ENCODE data around the gene DUSP8.
A peak's percentile ranks its signal among the peaks of the same experiment; 100 is the strongest.
"Not testable (repeated sequence)": the region's sequence is repeated elsewhere in the genome, so short reads cannot be mapped to it uniquely, and the experiment has no call there.

Gene DUSP8

DNA sequence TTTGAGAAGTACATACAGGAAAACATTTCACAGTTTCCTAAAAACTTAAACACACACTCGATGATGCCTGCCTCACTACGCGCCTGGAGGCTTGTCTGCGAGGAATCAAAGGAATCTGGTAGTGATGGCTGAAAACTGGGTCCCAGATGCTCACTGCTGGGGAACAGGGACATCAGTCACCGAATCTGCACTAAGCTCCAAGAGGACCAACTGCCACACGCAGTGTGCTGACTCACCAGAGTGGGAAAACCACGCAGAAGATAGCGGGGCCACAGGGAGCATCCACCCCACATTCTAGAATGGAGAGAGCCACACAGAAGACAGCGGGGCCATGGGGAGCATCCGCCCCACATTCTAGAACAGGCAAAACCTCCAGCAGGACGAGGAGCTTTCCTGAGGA, 61.1 kb downstream of the DUSP8 start:
- Histone ChIP-seq H3K27me3 (no peaks in the 10 kb centered on the region), H3K4me2 (peak overlapping the region in 10 of 11 experiments; percentile 2 to 55 (median 40); a peak in 15 of 22 replicates), H3K4me3 (no peak overlapping the region), H3K9ac (peak overlapping the region in 2 of 11 experiments; percentile 25 to 28; a peak in 2 of 22 replicates), H3K4me1 (peaks cover 77 to 94% (median 90%) of the 10 kb centered on the region in 10 experiments), H4K20me1 (peaks cover 92 to 97% (median 96%) of the 10 kb centered on the region in 11 experiments), H3K9me3 (replicated peaks in 1 of 11) (no peaks in the 10 kb centered on the region), H3K36me3 (0 out of 22 replicates have a peak, but pooled peaks cover 0 to 12% (median 0%) of the 10 kb centered on the region in 11 experiments), H3K27ac (peak overlapping the region in 1 of 11 experiments; percentile 44; a peak in 1 of 22 replicates)
- no peak for TF ChIP-seq Cebpa-rat (IDR thresholded peaks at IDR 0.05)

DNA sequence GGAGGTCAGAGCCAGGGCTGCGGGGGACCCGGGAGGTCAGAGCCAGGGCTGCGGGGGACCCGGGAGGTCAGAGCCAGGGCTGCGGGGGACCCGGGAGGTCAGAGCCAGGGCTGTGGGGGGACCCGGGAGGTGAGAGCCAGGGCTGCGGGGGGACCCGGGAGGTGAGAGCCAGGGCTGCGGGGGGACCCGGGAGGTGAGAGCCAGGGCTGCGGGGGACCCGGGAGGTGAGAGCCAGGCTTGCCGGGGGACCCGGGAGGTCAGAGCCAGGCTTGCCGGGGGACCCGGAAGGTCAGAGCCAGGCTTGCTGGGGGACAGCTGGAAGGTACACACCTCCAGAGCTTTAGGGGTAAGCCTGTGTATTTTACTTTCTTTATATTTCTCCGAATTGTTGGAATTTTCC, 61.7 kb downstream of the DUSP8 start:
- peak overlapping the region in 1 of 11 experiments; percentile 25; a peak in 1 of 22 replicates for H3K9ac ChIP-seq
- peaks cover 77 to 94% (median 90%) of the 10 kb centered on the region in 10 experiments for H3K4me1 ChIP-seq
- H3K4me3 ChIP-seq; H3K9me3 ChIP-seq (replicated peaks in 1 of 11); H3K27me3 ChIP-seq; H3K27ac ChIP-seq: not testable (repeated sequence)
- peak overlapping the region in 1 of 11 experiments; percentile 44; a peak in 1 of 22 replicates for H3K4me2 ChIP-seq
- H3K36me3 ChIP-seq, result 0 out of 22 replicates have a peak, but pooled peaks cover 0 to 12% (median 0%) of the 10 kb centered on the region in 11 experiments
- H4K20me1 ChIP-seq, result peaks cover 92 to 97% (median 96%) of the 10 kb centered on the region in 11 experiments

DNA sequence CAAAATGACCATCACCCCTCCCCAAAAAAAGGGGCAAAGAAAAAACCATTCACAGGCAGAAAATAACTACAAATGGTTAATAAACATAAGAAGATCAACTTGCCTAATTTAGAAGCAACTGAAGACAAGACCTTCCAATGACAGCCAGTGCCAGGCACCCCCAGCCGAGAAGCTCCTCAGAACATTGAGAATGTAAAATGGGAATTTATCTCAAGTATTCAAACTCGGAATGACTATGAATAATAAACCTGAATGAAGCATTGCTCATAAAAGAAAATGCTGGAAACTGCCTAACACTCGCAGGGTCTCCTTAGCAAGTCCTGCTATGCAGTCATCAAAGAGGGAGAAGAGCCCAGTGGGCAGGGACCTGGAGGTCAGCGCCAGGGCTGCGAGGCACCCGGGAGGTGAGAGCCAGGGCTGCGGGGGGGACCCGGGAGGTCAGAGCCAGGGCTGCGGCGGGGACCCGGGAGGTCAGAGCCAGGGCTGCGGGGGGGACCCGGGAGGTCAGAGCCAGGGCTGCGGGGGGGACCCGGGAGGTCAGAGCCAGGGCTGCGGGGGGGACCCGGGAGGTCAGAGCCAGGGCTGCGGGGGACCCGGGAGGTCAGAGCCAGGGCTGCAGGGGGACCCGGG, 62.3 kb downstream of the DUSP8 start:
- no peak for TF ChIP-seq Cebpa-rat (IDR thresholded peaks at IDR 0.05)

DNA sequence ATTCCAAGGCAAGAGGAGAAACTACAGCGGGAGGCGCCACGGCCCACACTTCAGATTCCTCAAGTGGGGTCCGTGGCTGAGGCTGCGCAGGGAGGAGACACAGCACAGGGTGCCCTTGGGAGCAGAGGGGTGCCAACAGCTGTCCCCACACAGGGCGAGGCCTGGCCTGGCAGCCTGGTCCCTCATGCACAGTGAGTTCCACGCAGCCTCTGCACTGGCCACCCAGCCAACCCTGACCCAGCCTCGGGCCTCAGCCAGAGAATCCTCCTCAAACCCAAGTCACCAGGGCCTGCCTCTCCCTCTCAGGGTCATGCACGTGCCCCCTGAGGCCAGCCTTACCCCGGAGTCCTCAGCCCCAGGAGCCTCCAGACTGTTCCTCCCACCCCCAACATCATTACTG, 63.1 kb downstream of the DUSP8 start:
- H3K36me3 ChIP-seq, result 0 out of 22 replicates have a peak, but pooled peaks cover 0 to 10% (median 0%) of the 10 kb centered on the region in 11 experiments
- H3K27me3 ChIP-seq, result no peaks in the 10 kb centered on the region
- peak overlapping the region in 2 of 10 experiments; percentile 56; a peak in 1 of 20 replicates for H3K4me3 ChIP-seq
- peaks cover 92 to 97% (median 96%) of the 10 kb centered on the region in 11 experiments for H4K20me1 ChIP-seq
- peak overlapping the region in 3 of 11 experiments; percentile 69 to 81 (median 78); a peak in 3 of 22 replicates for H3K27ac ChIP-seq
- H3K4me1 ChIP-seq, result peaks cover 76 to 94% (median 90%) of the 10 kb centered on the region in 10 experiments
- H3K9me3 ChIP-seq (replicated peaks in 1 of 11), result no peaks in the 10 kb centered on the region
- TF ChIP-seq Cebpa-rat (IDR thresholded peaks at IDR 0.05), result no peak
- H3K4me2 ChIP-seq, result peak overlapping the region; percentile 87 to 100 (median 98)
- H3K9ac ChIP-seq, result peak overlapping the region in 7 of 11 experiments; percentile 62 to 76 (median 69); a peak in 9 of 22 replicates

More for the DNA sequence above, 62.3 kb downstream of the DUSP8 start:
- H3K4me3 ChIP-seq, result no peak overlapping the region
- peaks cover 92 to 97% (median 96%) of the 10 kb centered on the region in 11 experiments for H4K20me1 ChIP-seq
- peak overlapping the region in 9 of 11 experiments; percentile 95 to 100 (median 98); a peak in 14 of 22 replicates for H3K4me2 ChIP-seq
- H3K27me3 ChIP-seq, result no peaks in the 10 kb centered on the region
- H3K36me3 ChIP-seq, result 0 out of 22 replicates have a peak, but pooled peaks cover 0 to 12% (median 0%) of the 10 kb centered on the region in 11 experiments
- peak overlapping the region in 2 of 11 experiments; percentile 74 to 76; a peak in 1 of 22 replicates for H3K9ac ChIP-seq
- H3K4me1 ChIP-seq, result peaks cover 77 to 94% (median 90%) of the 10 kb centered on the region in 10 experiments
- H3K9me3 ChIP-seq (replicated peaks in 1 of 11), result no peaks in the 10 kb centered on the region
- H3K27ac ChIP-seq, result peak overlapping the region in 1 of 11 experiments; percentile 31; a peak in 1 of 22 replicates

DNA sequence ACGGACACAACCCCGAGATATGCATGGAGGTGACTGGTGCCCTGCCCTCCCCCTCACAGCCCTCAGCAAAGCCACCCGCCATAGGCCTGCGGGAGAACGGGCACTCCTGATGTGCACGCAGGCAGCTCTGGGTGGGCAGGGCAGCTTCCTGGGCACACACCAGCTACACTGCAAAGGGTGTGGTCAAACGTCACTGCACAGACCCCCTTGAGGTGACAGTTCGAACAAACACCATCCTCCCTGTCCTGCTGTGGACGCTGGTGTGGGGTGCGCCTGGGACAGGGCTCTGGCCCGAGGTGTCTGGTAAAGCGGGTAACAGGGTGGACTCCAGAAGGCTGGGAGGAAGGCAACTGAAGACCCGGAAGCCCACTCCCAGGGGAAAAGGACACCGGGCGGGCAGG, 63.6 kb downstream of the DUSP8 start:
- peaks cover 92 to 97% (median 96%) of the 10 kb centered on the region in 11 experiments for H4K20me1 ChIP-seq
- no peaks in the 10 kb centered on the region for H3K27me3 ChIP-seq
- H3K4me1 ChIP-seq, result peaks cover 71 to 94% (median 90%) of the 10 kb centered on the region in 10 experiments
- peak overlapping the region in 9 of 11 experiments; percentile 39 to 81 (median 69); a peak in 14 of 22 replicates for H3K27ac ChIP-seq
- H3K4me2 ChIP-seq, result peak overlapping the region; percentile 87 to 100 (median 98)
- no peaks in the 10 kb centered on the region for H3K9me3 ChIP-seq (replicated peaks in 1 of 11)
- TF ChIP-seq Cebpa-rat (IDR thresholded peaks at IDR 0.05), result no peak
- H3K36me3 ChIP-seq, result peaks cover 0 to 5% (median 0%) of the 10 kb centered on the region in 11 experiments; a peak in 1 of 22 replicates
- H3K9ac ChIP-seq, result peak overlapping the region; percentile 62 to 76 (median 68); a peak in 19 of 22 replicates
- H3K4me3 ChIP-seq, result peak overlapping the region in 8 of 10 experiments; percentile 18 to 59 (median 55); a peak in 14 of 20 replicates

DNA sequence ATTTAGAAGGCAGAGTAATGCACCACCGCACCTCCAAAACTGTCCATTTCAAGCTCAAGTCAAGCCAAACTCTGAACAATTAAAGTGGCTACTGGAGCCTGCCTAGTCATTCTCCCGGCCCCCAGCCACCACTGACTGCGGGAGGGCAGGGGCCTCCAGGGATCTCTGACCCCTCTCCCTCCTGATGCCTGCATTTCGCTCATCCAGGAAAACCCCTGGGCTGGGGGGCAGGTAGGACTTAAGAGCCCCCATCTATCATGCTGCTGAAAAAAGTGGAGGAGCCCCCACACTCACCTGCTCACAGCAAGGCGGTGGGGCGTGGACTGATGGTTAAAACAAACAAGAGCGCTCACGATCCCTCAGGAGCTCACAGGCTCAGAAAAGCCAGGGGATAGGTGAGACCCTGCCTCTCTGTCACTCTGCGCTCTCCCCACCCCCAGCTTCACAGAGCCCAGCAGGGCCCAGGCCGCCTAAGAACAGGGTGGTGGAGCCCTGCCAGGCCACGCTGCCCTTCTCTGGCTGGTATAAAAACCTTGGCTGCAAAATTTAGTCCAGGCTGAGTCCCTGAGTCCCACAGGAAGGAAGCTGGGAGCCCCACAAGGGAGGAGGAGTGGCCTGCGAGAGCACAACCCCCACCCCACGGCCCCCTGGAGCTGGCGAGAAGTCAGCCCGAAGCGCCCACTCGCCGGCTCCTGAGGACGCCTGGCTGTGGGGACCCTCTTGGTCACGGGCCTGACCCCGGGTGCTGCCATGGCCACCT, 64.5 kb downstream of the DUSP8 start:
- peak overlapping the region; percentile 62 to 76 (median 68); a peak in 21 of 22 replicates for H3K9ac ChIP-seq
- H3K4me3 ChIP-seq, result peak overlapping the region in 8 of 10 experiments; percentile 46 to 59 (median 55); a peak in 17 of 20 replicates
- peak overlapping the region; percentile 87 to 100 (median 98) for H3K4me2 ChIP-seq
- H4K20me1 ChIP-seq, result peaks cover 94 to 100% (median 98%) of the 10 kb centered on the region in 11 experiments
- peaks cover 0 to 9% (median 0%) of the 10 kb centered on the region in 11 experiments; a peak in 3 of 22 replicates for H3K36me3 ChIP-seq
- H3K4me1 ChIP-seq, result peaks cover 68 to 97% (median 91%) of the 10 kb centered on the region in 10 experiments
- TF ChIP-seq Cebpa-rat (IDR thresholded peaks at IDR 0.05), result no peak
- no peaks in the 10 kb centered on the region for H3K27me3 ChIP-seq
- H3K9me3 ChIP-seq (replicated peaks in 1 of 11), result no peaks in the 10 kb centered on the region
- H3K27ac ChIP-seq, result peak overlapping the region in 9 of 11 experiments; percentile 39 to 81 (median 69); a peak in 17 of 22 replicates

DNA sequence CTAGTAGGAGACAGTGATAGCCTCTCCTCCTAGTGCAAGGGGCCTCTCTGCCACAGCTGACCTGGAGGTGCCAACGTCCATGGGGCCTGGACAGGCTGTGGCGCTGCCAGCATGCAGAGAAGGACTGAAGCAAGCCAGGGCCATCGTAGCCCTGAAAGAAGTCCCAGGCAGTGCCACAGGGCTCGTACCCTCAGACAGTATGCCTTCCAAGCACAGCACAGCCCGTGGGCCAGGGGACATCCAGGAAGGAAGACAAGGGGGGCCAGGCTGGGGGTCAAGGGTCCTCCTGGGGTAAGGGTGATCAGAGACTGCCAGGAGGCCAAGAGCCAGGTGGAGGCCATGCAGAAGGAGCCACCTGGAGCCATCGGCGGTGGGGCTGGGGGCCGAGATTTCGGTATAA, 65.1 kb downstream of the DUSP8 start:
- H3K9ac ChIP-seq, result peak overlapping the region; percentile 62 to 76 (median 68); a peak in 21 of 22 replicates
- H3K4me3 ChIP-seq, result peak overlapping the region in 8 of 10 experiments; percentile 46 to 59 (median 55); a peak in 15 of 20 replicates
- TF ChIP-seq Cebpa-rat (IDR thresholded peaks at IDR 0.05), result no peak
- H3K9me3 ChIP-seq (replicated peaks in 1 of 11), result no peaks in the 10 kb centered on the region
- peaks cover 0 to 9% (median 0%) of the 10 kb centered on the region in 11 experiments; a peak in 3 of 22 replicates for H3K36me3 ChIP-seq
- peak overlapping the region in 9 of 11 experiments; percentile 39 to 81 (median 69); a peak in 17 of 22 replicates for H3K27ac ChIP-seq
- peaks cover 95 to 100% (median 99%) of the 10 kb centered on the region in 11 experiments for H4K20me1 ChIP-seq
- peaks cover 66 to 98% (median 92%) of the 10 kb centered on the region in 10 experiments for H3K4me1 ChIP-seq
- H3K4me2 ChIP-seq, result peak overlapping the region; percentile 87 to 100 (median 98)
- H3K27me3 ChIP-seq, result no peaks in the 10 kb centered on the region

DNA sequence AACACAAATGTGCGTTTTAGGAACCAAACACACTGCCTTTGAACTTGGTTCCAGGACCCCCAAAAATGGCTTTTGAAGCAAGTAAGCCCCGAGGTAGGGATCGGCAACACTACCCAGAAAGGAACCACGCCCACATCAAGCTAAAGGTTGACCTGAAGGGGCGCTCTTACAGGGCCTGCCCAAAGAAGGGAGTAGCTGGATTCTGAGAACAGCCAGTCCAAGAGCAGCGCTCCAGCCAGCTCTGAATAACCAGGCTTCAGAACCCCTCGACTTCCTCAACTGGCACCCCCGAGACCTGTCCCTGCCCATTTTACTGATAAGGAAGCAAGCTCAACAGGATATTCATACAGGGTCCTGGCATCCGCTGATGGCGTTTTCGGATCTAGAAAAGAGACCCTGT, 66.6 kb downstream of the DUSP8 start:
- Histone ChIP-seq H3K4me1 (peaks cover 53 to 96% (median 92%) of the 10 kb centered on the region in 10 experiments), H4K20me1 (peaks cover 95 to 100% (median 99%) of the 10 kb centered on the region in 11 experiments), H3K9me3 (replicated peaks in 1 of 11) (0 out of 22 replicates have a peak, but pooled peaks cover 0 to 3% (median 0%) of the 10 kb centered on the region in 11 experiments)

More for the DNA sequence above, 66.6 kb downstream of the DUSP8 start:
- peak overlapping the region; percentile 24 to 100 (median 98); a peak in 21 of 22 replicates for H3K4me2 ChIP-seq
- peak overlapping the region in 7 of 11 experiments; percentile 4 to 78 (median 64); a peak in 10 of 22 replicates for H3K27ac ChIP-seq
- peak overlapping the region in 4 of 11 experiments; percentile 17 to 65 (median 49); a peak in 4 of 22 replicates for H3K9ac ChIP-seq
- no peak overlapping the region for H3K4me3 ChIP-seq
- H3K27me3 ChIP-seq, result no peaks in the 10 kb centered on the region
- H3K36me3 ChIP-seq, result peaks cover 0 to 17% (median 5%) of the 10 kb centered on the region in 11 experiments; a peak in 10 of 22 replicates
- TF ChIP-seq Cebpa-rat (IDR thresholded peaks at IDR 0.05), result no peak
